LHCN-M2 (cell line): ENCODE results near the gene RWDD2A. TPM values are rescaled to one million over a fixed set of nuclear protein-coding genes. Genes with fewer than 3 reads are reported as not detected.

ENCODE experiments used
- DNase-seq: peaks from one replicate; pipeline ENCODE4 v3.0.0-alpha.2; 2012; ENCODE audit warnings: low read depth
- total RNA-seq: library from RNA; depleted of rRNA; stranded (reverse); fragments of >200 nt; gene quantifications from 2 replicates; pipeline ENCODE4 v1.2.3, GENCODE V29; 2014; rRNA removed

RWDD2A gene
- total RNA-seq, 1 experiment from 2014 or later: 1.7 TPM

DNA sequence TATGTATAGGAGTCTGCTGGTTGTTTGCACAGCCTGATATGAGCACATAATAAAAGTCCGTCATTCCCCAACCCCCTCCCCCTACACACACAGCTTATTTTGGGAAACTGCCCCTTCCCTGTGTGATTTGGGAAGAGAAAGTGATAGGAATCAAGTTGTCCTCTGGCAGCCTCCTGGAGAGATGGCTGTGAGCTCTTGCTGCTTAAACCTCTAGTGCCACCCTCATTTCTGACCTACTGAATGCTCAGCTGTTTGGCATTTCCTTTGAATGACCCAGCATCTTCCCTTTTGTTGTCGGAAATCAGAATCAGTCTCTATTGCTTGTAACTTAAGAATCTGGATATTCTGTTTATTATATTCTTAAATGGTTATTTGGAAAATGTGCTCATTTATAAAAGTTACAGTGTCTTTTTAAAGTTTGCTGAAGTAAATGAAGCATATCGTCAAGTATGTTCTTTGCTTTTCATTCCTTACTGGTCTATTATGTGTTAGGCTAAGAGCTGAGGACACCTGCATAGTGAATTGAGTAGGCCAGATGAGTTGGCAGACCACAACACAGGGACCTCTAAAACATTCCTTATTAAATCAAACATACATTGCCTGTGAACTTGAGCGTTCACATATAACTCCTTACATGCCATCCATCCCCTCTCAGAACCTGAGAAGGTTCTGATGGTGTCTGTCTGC is 5.5 kb downstream of the RWDD2A start:
- peak; percentile 20 for DNase-seq

DNA sequence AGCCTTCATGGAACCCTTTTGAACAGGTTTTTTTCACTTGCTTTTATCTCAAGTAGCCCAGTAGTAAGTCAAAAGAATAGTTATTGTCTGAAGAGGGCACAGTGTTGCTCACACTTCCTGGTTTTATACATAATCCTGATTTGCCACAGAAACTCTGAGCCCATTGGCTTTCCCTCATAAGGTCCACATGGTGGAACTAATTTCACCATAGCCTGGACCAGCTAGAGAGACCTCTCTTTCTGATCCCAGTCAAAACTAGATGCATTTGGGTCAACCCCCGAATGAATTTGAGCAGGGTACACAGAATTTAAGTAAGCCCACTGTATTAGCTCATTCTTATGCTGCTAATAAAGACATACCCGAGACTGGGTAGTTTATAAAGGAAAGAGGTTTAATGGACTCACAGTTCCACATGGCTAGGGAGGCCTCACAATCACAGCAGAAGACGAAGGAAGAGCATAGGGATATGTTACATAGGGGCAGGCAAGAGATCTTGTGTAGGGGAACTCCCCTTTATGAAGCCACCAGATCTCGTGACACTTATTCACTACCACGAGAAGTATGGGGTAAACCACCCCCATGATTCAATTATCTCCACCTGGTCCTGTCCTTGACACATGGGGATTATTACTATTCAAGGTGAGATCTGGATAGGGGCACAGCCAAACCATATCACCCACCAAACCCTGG is 6.2 kb downstream of the RWDD2A start:
- no peak for DNase-seq

DNA sequence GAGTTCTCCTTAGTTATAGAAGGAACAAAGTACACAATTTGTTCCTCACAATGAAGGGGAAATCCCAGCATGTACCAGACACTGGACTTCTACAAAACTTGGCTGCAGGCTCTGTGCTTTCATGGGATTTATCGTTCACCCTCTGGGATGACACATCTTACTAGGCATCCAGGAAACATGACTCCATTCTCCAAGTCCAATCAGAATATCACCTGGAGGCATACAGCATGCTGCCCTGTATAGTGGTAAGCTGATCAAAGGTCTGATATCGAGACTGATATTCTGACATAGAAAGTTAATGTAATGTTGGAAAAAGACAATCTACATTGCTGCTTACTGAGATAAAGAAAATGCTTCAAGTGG is 6.7 kb downstream of the RWDD2A start:
- DNase-seq: peak; percentile 32

DNA sequence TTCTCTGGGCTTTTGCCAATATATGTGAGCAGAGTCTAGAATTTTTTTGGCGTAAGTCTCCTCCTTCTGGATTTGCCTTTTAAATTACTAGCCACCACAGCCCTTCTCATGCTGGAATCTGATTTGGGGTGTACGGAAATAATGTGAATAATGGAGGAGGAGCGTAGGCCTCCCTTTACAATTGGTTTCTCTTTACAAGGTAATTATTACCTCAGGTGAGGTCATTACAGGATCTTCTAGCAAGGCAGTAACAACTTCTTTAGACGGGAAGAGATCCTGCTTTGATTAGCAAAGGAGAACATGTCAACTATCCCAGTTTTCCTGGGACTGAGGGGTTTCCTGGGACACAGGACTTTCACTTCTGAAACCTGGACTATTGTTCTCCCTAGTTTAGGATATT is 8.9 kb downstream of the RWDD2A start:
- no peak for DNase-seq

DNA sequence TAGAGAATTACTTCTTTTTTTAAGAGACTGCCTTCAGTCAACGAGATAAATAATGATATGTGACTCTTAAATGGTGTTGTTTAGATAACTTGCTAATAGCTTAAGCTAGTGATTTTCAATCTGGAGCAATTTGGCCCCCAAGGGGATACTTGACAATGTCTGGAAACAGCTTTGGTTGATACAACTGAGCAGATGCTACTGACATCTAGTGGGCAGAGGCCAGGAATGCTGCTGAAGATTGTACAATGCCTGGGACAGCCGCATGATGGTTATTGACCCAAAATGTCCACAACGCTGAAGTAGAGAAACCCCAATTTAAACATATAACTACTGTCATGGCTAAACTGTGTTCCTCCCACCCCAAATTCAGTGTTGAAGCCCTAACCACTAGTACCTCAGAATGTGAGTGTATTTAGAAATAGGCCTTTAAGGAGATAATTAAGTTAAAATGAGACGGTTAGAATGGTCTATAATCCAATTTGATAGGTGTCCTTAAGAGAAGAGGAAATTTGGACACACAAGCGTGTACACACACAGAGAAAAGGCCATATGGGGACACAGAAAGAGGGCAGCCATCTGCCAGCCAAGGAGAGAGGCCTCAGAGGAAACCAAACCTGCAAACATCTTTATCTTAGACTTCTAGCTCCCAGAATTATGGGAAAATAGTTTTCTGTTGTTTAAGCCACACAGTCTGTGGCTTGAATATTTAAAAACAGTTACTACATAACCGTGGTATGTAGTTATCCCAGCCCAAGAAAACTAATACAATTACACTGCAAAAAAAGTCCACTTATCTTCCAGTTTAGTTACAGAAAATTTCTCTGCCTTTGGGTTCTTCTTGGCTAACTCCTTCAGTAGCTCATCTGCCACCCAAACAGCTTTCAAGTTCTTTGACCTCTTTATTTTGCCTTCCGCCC is 22.2 kb downstream of the RWDD2A start:
- peak; percentile 78 for DNase-seq

DNA sequence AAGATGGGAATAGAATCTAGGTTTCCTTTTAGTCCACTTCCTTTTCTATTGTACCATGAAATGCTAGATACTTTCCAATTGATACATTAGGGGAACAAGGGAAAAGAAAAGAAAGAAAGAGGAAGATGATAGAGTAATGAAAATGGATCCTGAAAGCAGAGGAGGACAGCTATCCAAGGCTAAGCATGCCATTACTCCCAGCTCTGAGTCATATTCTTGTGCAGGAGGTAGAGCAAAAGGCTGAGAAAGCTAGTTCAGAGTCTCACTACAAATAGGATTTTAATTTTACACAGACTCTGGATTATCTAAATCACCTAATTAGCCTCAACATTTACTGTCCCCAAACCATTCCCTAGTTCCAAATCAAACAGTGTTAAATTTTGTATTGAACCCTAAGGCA is 23.6 kb downstream of the RWDD2A start:
- DNase-seq: no peak

DNA sequence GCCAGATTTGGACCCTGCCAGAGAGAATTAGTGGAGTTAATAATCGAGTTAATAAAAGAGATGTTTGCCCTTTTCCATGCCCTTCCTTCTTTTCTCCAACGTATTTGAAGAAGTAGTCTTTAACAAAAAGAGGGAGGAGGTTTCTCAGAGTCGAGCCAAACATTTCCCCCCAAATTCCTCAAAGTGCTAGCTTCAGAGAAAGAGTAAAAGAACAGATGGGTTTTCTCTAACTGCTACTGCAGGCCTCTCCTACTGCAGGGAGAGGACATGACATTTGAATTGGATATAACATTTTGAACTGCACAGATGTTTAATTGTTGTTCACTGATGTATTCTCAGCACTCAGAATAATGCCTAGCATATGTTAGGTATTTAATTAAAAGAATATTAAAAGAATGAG is 25.5 kb downstream of the RWDD2A start:
- DNase-seq: no peak

DNA sequence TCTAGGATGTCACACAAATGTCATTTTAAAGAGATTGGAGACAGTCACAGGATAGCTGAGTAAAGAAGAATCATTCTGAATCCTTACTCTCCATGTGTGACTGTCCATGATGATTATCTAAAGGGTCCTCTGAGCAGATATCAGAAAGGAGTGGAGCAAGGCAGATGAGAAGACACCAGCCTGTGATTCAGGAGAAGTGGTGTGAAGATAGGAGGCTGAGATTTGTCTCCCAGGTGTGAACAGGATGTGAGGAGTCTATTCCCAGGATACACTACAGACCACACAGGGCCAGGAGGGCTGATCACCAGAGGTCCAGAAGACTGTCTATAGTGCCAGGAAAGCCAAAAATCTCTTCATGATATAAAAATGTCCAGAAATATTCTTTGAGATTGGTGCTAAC is 27.0 kb downstream of the RWDD2A start:
- no peak for DNase-seq

DNA sequence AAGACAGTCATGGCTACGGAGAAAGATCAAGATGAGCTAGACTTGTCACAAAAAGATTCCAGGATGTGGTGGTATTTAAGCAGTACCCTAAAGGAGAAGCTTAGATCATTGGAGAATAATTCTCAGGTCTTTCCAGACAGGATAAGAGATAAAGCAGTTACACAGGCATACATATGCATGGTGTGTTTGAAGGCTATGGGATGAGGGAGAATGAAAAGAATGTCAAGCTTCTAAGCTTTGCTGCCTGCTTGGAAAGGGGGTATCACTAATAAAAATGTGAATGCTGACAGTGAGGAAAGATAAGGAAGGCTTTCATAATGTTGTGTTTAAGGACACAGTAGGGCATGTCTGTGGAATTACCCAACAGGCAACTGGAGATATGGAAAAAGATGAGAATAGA is 28.1 kb downstream of the RWDD2A start:
- no peak for DNase-seq

DNA sequence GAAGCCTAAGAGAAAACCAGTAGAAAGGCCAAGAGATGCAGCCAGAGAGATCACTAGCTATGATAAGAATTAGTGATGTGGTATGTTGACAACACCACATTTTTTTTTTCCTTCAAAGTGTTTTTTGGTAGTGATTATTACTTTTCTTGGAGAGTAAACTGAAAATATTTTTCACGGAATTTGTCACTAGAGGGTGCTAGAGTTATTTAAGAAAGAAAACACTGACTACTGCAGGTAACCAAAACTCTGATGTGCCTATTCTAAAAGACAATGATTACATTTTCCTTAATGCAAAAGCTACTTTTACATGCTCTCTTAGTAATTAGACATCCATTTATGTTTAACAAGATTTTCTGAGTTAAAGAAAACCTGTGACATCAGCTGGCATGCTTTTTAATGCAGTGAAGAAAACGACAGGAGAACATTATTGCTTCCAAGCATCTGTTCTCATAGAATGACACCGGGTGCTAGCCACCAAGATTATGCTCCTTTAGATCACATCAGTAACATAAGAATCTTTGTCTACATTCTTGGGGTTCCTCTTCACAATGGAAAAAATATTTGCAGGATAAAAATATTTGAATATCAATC is 28.8 kb downstream of the RWDD2A start:
- peak; percentile 52 for DNase-seq

DNA sequence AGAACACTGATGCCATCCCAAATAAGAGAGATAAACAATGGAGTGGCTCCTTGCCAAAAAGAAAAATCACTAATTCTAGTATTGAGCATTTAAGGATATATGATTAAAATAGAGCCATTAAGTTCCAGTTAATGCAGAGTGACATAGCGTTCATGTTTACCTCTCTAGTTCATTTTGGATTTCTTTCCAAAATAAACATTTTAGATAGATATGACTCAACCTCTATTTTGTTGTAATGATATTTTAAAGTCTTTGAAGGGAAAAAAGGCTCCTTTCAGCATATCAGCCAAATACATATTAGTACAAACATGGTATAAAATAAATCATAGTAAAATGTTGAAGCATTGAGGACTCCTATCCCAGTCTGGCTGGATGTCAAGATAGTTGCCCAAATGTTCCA is 33.4 kb downstream of the RWDD2A start:
- no peak for DNase-seq

DNA sequence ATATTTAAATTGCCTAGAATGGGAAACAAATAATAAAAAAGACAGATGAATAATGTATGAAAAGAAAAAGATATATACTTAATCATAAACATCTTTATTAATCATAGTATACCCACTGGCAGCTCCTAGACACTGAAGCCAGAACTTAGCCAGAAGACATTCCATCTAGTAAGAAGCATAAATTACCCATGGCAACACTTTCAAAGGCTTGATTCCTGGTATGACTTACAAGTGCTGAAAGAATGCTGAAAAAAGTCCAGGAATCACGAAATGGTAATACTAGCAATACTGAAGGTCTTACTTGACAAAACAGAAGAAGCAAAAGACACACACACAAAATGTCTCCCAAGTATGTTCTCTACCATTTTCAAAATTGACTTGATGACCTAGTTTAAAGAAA is 38.0 kb downstream of the RWDD2A start:
- DNase-seq: no peak

DNA sequence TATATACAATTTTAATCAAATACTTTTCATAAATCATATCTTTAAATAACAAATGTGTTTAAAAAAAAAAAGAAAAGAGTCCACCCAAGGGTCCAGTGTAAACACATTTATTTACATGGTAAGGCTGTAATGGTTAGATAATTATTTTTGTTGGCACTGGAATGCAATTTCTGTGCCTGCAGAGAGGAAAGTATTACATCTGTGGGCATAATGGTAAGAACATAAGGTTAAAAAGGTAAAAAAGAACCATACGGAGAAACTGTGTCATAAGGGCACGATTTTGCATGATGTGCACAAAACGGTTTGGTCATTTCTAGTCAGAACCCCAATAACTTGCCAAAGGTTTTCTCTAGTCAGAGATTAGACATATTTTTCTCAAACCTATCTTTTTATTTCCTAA is 54.3 kb downstream of the RWDD2A start:
- DNase-seq: no peak

Other genes starting within 250 kb of the RWDD2A start
- gene UBE3D, start 127.5 kb upstream of the RWDD2A start, total RNA-seq: 4.1 and 4.4 TPM in 2 replicates
- gene DOP1A, start 125.7 kb upstream of the RWDD2A start, total RNA-seq: 14.4 and 16.6 TPM in 2 replicates
- 28.6 and 39.5 TPM in 2 replicates for gene PGM3, start 92 bp upstream of the RWDD2A start, total RNA-seq
- gene ME1, start 237.7 kb downstream of the RWDD2A start, total RNA-seq: 6.4 and 8.1 TPM in 2 replicates